GM23248 (cell line): ENCODE data around the gene ZC3H12D.

Source experiments
- EZH2 ChIP-seq: fragments of 200-600 bp; sonication (generic); IDR thresholded peaks from 2 replicates; pipeline ENCODE4 v1.6.1; 2018; ENCODE audit warnings: antibody characterized with exemption, mild to moderate bottlenecking; ENCODE audit not compliant: insufficient read depth, poor library complexity, severe bottlenecking
- EZH2phosphoT487 ChIP-seq: fragments of 200-600 bp; sonication (generic); IDR thresholded peaks from 2 replicates; pipeline ENCODE4 v1.6.1; 2018; ENCODE audit warnings: antibody characterized with exemption, moderate library complexity, mild to moderate bottlenecking, low read depth; ENCODE audit not compliant: insufficient read depth

- TF ChIP-seq EZH2 (no peak), EZH2phosphoT487 (no peak)
These were observed at the start of gene ZC3H12D for GRCh38 chr6:149484733-149485700.
